Stimulated activated CD8-positive, alpha-beta memory T cell treated with anti-CD3 and anti-CD28 coated beads, Interleukin-12 subunit alpha, Interleukin-12 subunit beta, amount 100 ng/mL, for 24 hours (primary cell): ENCODE data around the gene ALS2.

Source experiments
- DNase-seq: peaks from one replicate; pipeline ENCODE4 v3.0.0-alpha.2; 2020; ENCODE audit errors: extremely low read depth

Gene ALS2

GRCh38 chr2:201754717-201755415 is 25.9 kb downstream of the ALS2 start:
- no peak for DNase-seq

- DNase-seq = no peak
Observed at GRCh38 chr2:201751566-201751965, 29.2 kb downstream of the ALS2 start.

GRCh38 chr2:201746551-201746950 is 34.2 kb downstream of the ALS2 start:
- DNase-seq = no peak

- DNase-seq = no peak
Observed at GRCh38 chr2:201735486-201735885, 45.2 kb downstream of the ALS2 start.

GRCh38 chr2:201734111-201734510 is 46.6 kb downstream of the ALS2 start:
- DNase-seq = no peak

- no peak for DNase-seq
Observed at GRCh38 chr2:201733544-201733943, 47.2 kb downstream of the ALS2 start.

GRCh38 chr2:201730651-201731285 is 50.0 kb downstream of the ALS2 start:
- DNase-seq = no peak

- no peak for DNase-seq
Observed at GRCh38 chr2:201715459-201715858, 65.3 kb downstream of the ALS2 start.

GRCh38 chr2:201712726-201713125 is 68.0 kb downstream of the ALS2 start:
- no peak for DNase-seq

- no peak for DNase-seq
Observed at GRCh38 chr2:201709747-201710146, 71.0 kb downstream of the ALS2 start.

- DNase-seq = no peak
Observed at GRCh38 chr2:201709049-201709448, 71.7 kb downstream of the ALS2 start.

GRCh38 chr2:201707753-201708152 is 73.0 kb downstream of the ALS2 start:
- DNase-seq = no peak

- DNase-seq = no peak
Observed at GRCh38 chr2:201707142-201707541, 73.6 kb downstream of the ALS2 start.

GRCh38 chr2:201704536-201704935 is 76.2 kb downstream of the ALS2 start:
- DNase-seq = no peak

- DNase-seq = no peak
Observed at GRCh38 chr2:201701646-201702045, 79.1 kb downstream of the ALS2 start.

- DNase-seq = no peak
Observed at GRCh38 chr2:201699416-201699815, 81.3 kb downstream of the ALS2 start.

- no peak for DNase-seq
Observed at GRCh38 chr2:201698588-201699226, 82.0 kb downstream of the ALS2 start, which contains the start of gene MPP4. TSS of gene MPP4 (minus strand) at chr2:201698644. CDS start at chr2:201693954, 4,690 bp downstream.

GRCh38 chr2:201697899-201698298 is 82.8 kb downstream of the ALS2 start:
- DNase-seq = no peak

GRCh38 chr2:201696151-201696659 is 84.5 kb downstream of the ALS2 start:
- no peak for DNase-seq

GRCh38 chr2:201685156-201685555 is 95.6 kb downstream of the ALS2 start:
- DNase-seq = no peak

- DNase-seq = no peak
Observed at GRCh38 chr2:201680743-201681142, 100.0 kb downstream of the ALS2 start.

- DNase-seq = no peak
Observed at GRCh38 chr2:201678401-201678800, 102.3 kb downstream of the ALS2 start.

- DNase-seq = no peak
Observed at GRCh38 chr2:201675454-201675853, 105.3 kb downstream of the ALS2 start.
